Hematopoietic multipotent progenitor cell (in vitro differentiated cells): Measurements from ENCODE around the gene RHBDL3. TPM values are rescaled to one million over a fixed set of nuclear protein-coding genes. Genes with fewer than 3 reads are reported as not detected.
A peak's percentile ranks its signal among the peaks of the same experiment; 100 is the strongest.
"Not testable (repeated sequence)": the region's sequence is repeated elsewhere in the genome, so short reads cannot be mapped to it uniquely, and the experiment has no call there.

Experiments
- DNase-seq, 3 donors: peaks; one replicate each; pipeline ENCODE4 v3.0.0-alpha.2; 2011 to 2015; ENCODE audit warnings: low read depth in 2 of 3, low spot score in 2 of 3
- total RNA-seq: library from RNA; depleted of rRNA; stranded (reverse); fragments of >200 nt; gene quantifications from one replicate; pipeline ENCODE4 v1.2.3, GENCODE V29; 2012

Gene RHBDL3
- total RNA-seq, result 0.27 TPM

GRCh38 chr17:32265192-32265923 is at the start of gene RHBDL3:
Gene RHBDL3, plus strand, starts transcription at chr17:32265832. Its CDS starts 358 bp downstream, at chr17:32266190.
- DNase-seq, result no peak

- DNase-seq, result no peak
Measured at GRCh38 chr17:32222621-32223020, 43.0 kb upstream of the RHBDL3 start.

- DNase-seq, result no peak
Measured at GRCh38 chr17:32223703-32224102, 41.9 kb upstream of the RHBDL3 start.

GRCh38 chr17:32226886-32227285 is 38.7 kb upstream of the RHBDL3 start:
- DNase-seq, result no peak

DNA sequence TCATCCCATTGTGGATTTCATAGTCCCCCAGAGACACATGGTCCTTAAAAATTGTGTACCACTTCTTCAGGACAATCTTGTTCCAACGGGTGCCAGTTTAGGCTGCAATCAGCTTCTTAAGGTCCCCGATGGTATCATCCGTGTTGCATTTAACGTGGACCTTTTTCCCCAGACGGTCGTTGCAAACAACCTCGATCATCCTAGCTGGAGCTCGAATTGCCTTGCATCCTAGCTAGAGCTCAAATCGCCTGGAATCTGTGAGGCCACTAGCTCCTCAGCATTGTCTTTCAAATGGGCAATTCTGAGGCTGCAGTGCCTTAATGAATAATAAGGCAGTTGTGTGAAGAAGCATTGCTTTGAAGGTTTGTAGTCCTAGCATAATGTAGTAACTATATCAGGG is 37.7 kb upstream of the RHBDL3 start:
- no peak for DNase-seq

DNA sequence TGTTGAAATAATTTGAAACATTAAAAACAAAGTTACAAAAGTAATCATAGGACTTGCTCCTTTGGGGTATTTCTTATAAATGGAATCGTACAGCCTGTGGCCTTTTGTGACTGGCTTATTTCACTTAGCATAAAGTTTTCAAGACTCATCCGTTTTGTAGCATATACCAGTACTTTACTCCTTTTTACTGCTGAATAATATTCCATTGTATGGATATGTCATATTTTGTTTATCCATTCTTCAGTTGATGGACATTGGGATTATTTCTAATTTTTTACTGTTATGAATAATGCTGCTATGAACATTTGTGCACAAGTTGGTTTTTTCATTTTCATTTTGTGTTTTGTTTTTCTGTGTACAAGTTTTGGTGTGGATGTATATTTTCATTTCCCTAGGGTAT is 30.0 kb upstream of the RHBDL3 start:
- DNase-seq, result no peak

GRCh38 chr17:32239456-32239855 is 26.2 kb upstream of the RHBDL3 start:
- DNase-seq, result no peak

- no peak for DNase-seq
Measured at GRCh38 chr17:32240750-32241149, 24.9 kb upstream of the RHBDL3 start.

GRCh38 chr17:32241640-32242039 is 24.0 kb upstream of the RHBDL3 start:
- no peak for DNase-seq

DNA sequence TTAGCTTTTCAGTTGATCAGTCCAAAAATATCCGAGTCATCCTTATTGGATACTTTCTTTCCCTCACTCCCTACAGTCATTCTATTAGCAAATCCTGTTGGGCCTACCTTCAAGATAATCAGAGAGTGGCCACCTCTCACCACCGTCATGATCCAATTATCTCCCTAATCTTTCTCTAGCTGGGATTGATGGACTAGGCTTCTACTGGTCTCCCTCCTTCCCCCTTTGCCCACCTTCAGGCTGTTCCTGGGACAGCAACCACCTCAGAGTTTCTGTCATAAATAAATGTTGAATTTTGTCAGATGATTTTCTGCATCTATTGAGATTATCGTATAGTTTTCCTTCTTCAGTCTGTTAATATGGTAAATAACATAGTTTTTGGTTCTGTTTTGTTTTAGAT is 16.2 kb upstream of the RHBDL3 start:
- no peak for DNase-seq

DNA sequence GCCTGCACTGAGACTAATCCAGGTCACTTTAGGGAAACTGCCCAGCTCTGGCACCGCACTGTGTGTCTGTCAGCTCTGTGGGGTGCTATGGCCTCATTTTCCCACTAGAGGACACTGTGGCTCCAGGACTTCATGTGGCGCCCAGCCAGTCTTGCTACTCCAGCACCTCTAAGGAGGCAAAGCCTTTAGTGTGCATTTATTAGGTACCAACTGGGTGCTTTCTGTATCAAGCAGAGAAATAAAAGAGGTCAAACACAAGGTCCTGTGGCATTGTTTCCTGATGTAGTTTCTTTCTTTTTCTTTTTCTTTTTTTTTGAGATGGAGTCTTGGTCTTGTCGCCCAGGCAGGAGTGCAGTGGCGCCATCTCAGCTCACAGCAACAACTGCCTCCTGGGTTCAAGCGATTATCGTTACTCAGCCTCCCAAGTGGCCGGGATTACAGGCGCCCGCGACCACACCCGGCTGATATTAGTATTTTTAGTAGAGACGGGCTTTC is 12.5 kb upstream of the RHBDL3 start:
- peak in 2 of 3 donors; percentile 69 to 89 for DNase-seq

DNA sequence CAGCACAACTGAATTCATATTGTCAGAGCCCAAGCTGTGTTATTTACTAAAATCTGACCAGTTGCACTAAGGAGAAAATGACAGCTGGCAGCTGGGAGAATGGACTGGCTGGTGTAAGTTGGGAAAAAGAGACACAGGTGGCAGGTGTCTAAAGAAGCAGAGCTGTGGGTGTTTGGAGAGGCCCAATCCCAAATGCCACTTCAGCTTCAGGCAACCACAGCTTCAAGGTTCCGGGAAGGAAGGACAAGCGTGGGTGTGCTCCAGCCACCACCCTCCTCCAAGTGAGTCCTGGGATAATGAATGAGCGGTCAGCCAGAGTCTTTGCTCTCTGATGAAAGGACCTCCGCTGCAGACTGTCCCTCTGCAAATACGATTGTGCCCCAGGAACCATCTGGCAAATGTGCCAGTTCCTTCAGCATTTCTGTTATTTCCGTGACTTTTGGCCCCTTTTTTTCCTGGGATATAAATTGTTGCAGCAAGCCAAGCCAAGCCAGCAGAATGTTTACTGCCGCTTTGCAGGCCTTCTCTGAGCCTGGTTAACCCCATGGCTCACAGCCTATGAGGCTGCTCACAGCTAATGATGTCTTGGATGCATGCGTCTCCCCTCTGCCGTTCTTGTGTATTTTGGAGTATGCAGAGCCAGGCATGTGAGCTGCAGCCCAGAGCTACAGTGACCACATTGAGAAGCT is 9.5 kb upstream of the RHBDL3 start:
- DNase-seq, result no peak

DNA sequence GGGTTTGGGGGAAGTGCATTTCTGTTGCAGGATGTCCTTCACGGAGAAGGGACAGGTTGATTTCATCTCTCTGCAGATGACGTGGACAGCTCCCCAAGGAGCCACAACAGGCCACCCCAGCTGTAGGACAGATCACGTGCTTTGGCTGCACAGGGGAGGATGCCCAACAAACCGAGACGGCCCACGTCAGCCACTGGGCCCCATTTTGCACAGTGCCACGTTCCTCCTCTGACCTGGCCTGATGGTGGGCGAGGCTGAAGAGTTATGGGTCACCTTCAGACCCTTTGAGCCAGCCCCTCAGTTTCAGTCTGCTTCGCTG is 9.0 kb upstream of the RHBDL3 start:
- no peak for DNase-seq

- peak in 1 of 3 donors; percentile 70 for DNase-seq
Measured at GRCh38 chr17:32258383-32259140, 7.1 kb upstream of the RHBDL3 start.

DNA sequence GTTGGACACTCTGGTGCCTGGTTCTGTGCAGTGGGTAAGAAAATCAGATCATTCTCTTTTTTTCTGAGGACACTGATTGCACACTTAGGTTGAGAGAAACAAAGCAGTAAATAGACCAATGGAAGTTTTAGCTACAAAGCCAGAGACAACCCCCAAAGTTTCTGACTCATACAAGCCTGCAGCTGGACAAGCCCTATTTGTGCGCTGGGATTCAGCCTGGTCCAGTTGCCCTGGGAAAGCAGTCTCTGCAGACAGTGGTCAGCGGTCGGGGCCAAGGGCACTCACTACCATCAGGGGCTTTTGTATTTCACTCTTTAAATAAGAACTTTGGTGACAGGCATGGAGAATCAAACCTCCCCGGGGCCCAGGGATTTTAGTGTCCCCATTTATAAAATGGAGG is 6.0 kb upstream of the RHBDL3 start:
- no peak for DNase-seq

GRCh38 chr17:32261417-32261736 is 4.3 kb upstream of the RHBDL3 start:
- DNase-seq, result no peak

GRCh38 chr17:32261936-32262510 is 3.6 kb upstream of the RHBDL3 start:
- no peak for DNase-seq

DNA sequence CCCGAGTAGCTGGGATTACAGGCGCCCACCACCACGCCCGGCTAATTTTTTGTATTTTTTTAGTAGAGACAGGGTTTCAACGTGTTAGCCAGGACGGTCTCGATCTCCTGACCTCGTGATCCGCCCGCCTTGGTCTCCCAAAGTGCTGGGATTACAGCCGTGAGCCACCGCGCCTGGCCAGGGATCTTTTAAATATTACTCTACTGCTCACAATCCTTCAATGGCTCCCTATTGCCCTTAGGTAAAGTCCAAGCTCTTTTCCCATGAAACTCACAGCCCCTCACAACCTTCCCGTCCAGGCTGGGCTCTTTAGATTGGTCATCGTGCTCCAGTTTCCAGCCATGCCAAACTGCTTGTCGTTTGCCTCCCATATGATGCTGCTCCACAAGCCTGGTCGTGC is 2.1 kb upstream of the RHBDL3 start:
- not testable (repeated sequence) for DNase-seq

- no peak for DNase-seq
Measured at GRCh38 chr17:32264140-32264799, 1.4 kb upstream of the RHBDL3 start.

GRCh38 chr17:32264823-32265191 is 825 bp upstream of the RHBDL3 start:
- DNase-seq, result no peak

DNA sequence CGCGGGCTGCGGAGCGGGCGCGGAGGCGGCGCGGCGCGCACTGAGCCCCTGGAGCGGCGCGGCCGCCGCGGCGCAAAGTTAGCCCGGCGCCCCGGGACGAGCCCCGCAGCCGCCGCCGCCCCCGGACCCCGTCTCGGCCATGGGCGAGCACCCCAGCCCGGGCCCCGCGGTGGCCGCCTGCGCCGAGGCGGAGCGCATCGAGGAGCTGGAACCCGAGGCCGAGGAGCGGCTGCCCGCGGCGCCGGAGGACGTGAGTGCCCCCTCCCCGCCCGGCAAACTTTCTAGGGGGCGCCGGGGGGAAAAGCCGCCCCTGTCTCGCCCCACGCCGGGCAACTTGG is 388 bp downstream of the RHBDL3 start:
- no peak for DNase-seq
